Liver (tissue), 9 donors: ENCODE measurements around the gene DHH. TPM values are rescaled to one million over a fixed set of nuclear protein-coding genes. Genes with fewer than 3 reads are reported as not detected.

Experiments
- DNase-seq: peaks from one replicate; pipeline ENCODE4 v3.0.0-alpha.2; 2017; ENCODE audit warnings: low spot score
- H3K27ac ChIP-seq, 2 donors: one replicate each; pipeline ENCODE4 v1.7.0; 2013; ENCODE audit warnings: inconsistent platforms in 2 of 2, low read length in 2 of 2, control low read depth in 1 of 2, low read depth in 1 of 2, mild to moderate bottlenecking in 1 of 2
- H3K27me3 ChIP-seq, 4 donors: one replicate each; pipeline versions ENCODE4 v1.6.1 to v1.7.0; 2013; ENCODE audit warnings: low read length in 3 of 4, inconsistent platforms in 1 of 4, mild to moderate bottlenecking in 1 of 4, moderate library complexity in 1 of 4; ENCODE audit not compliant: control insufficient read depth in 4 of 4, insufficient read depth in 4 of 4
- H3K36me3 ChIP-seq, 4 donors: one replicate each; pipeline versions ENCODE4 v1.6.1 to v1.7.0; 2013; ENCODE audit warnings: low read length in 3 of 4, mild to moderate bottlenecking in 3 of 4, low read depth in 1 of 4, moderate library complexity in 1 of 4; ENCODE audit not compliant: control insufficient read depth in 4 of 4, insufficient read depth in 3 of 4
- H3K4me1 ChIP-seq, 4 donors: one replicate each; pipeline versions ENCODE4 v1.6.1 to v1.7.0; 2013; ENCODE audit warnings: low read length in 3 of 4, mild to moderate bottlenecking in 3 of 4, moderate library complexity in 1 of 4; ENCODE audit not compliant: control insufficient read depth in 4 of 4, insufficient read depth in 4 of 4
- H3K4me3 ChIP-seq, 3 donors: one replicate each; pipeline versions ENCODE4 v1.6.1 to v1.7.0; 2013; ENCODE audit warnings: low read length in 3 of 3, control low read depth in 1 of 3, low read depth in 1 of 3, mild to moderate bottlenecking in 1 of 3
- H3K9ac ChIP-seq, 2 donors: one replicate each; pipeline ENCODE4 v1.7.0; 2013; ENCODE audit warnings: low read length in 2 of 2, mild to moderate bottlenecking in 2 of 2, moderate library complexity in 2 of 2, control low read depth in 1 of 2, low read depth in 1 of 2
- H3K9me3 ChIP-seq, 4 donors: one replicate each; pipeline versions ENCODE4 v1.6.1 to v1.7.0; 2013; ENCODE audit warnings: low read length in 3 of 4; ENCODE audit not compliant: control insufficient read depth in 4 of 4
- ATF3 ChIP-seq: IDR thresholded peaks from 2 replicates; pipeline ENCODE4 v1.6.1; 2016; ENCODE audit warnings: antibody characterized with exemption
- CTCF ChIP-seq: fragments of 150-350 bp; IDR thresholded peaks from 2 replicates; pipeline ENCODE4 v1.5.1; 2017; ENCODE audit warnings: improper control_type of control experiment, low read depth, low read length; ENCODE audit not compliant: missing input control
- EGR1 ChIP-seq, 2 donors: IDR thresholded peaks; 2 replicates each; pipeline ENCODE4 v1.6.1; 2016 to 2018; ENCODE audit warnings: antibody characterized with exemption in 2 of 2, low read depth in 2 of 2
- FOXA1 ChIP-seq: IDR thresholded peaks from 2 replicates; pipeline ENCODE4 v1.6.1; 2016; ENCODE audit warnings: antibody characterized with exemption
- FOXA2 ChIP-seq: IDR thresholded peaks from 2 replicates; pipeline ENCODE4 v1.6.1; 2016; ENCODE audit warnings: antibody characterized with exemption
- GABPA ChIP-seq, 2 donors: IDR thresholded peaks in 1 of 2; conservative IDR thresholded peaks in 1 of 2; 2 replicates each; pipeline ENCODE4 v1.6.1; 2016; ENCODE audit warnings: antibody characterized with exemption in 2 of 2, mild to moderate bottlenecking in 1 of 2, moderate library complexity in 1 of 2
- HNF4A ChIP-seq, 2 donors: conservative IDR thresholded peaks; 2 replicates each; pipeline ENCODE4 v1.6.1; 2016; ENCODE audit warnings: antibody characterized with exemption in 2 of 2, mild to moderate bottlenecking in 2 of 2
- HNF4G ChIP-seq: IDR thresholded peaks from 2 replicates; pipeline ENCODE4 v1.6.1; 2016; ENCODE audit warnings: antibody characterized with exemption
- JUND ChIP-seq, 2 donors: IDR thresholded peaks; 2 replicates each; pipeline ENCODE4 v1.6.1; 2016; ENCODE audit warnings: antibody characterized with exemption in 2 of 2
- MAX ChIP-seq: IDR thresholded peaks from 2 replicates; pipeline ENCODE4 v1.6.1; 2016; ENCODE audit warnings: antibody characterized with exemption
- NR2F2 ChIP-seq: IDR thresholded peaks from 2 replicates; pipeline ENCODE4 v1.6.1; 2016; ENCODE audit warnings: antibody characterized with exemption
- RAD21 ChIP-seq, 2 donors: IDR thresholded peaks; 2 replicates each; pipeline ENCODE4 v1.6.1; 2016; ENCODE audit warnings: antibody characterized with exemption in 2 of 2, mild to moderate bottlenecking in 2 of 2
- REST ChIP-seq: IDR thresholded peaks from 2 replicates; pipeline ENCODE4 v1.6.1; 2016; ENCODE audit warnings: antibody characterized with exemption, mild to moderate bottlenecking
- RXRA ChIP-seq, 2 donors: IDR thresholded peaks; 2 replicates each; pipeline ENCODE4 v1.6.1; 2017 to 2018; ENCODE audit warnings: antibody characterized with exemption in 2 of 2, mild to moderate bottlenecking in 1 of 2
- SP1 ChIP-seq: IDR thresholded peaks from 2 replicates; pipeline ENCODE4 v1.6.1; 2018; ENCODE audit warnings: antibody characterized with exemption, mild to moderate bottlenecking
- TAF1 ChIP-seq: conservative IDR thresholded peaks from 2 replicates; pipeline ENCODE4 v1.6.1; 2016; ENCODE audit warnings: antibody characterized with exemption, mild to moderate bottlenecking
- YY1 ChIP-seq: IDR thresholded peaks from 2 replicates; pipeline ENCODE4 v1.6.1; 2016; ENCODE audit warnings: antibody characterized with exemption, mild to moderate bottlenecking
- ZBTB33 ChIP-seq: IDR thresholded peaks from 2 replicates; pipeline ENCODE4 v1.6.1; 2016; ENCODE audit warnings: antibody characterized with exemption
- WGBS: extraction: QIAGEN DNeasy Blood & Tissue Kit; methylation state at CpG from one replicate; pipeline ENCODE4 v1.1.7; 2013; 5-methylcytosine and 5-hydroxymethylcytosine counted together
- polyA plus RNA-seq, 2 donors: library from polyadenylated mRNA; stranded (reverse) in 1 of 2; unstranded in 1 of 2; fragments of 200-250 nt in 1 of 2; fragments of >200 nt in 1 of 2; fragmentation: Nextera tagmentation in 1 of 2; extraction: Ambion mirVana in 1 of 2; gene quantifications; one replicate each; pipeline versions ENCODE4 v1.2.1 to v1.2.3, GENCODE V29; 2013 to 2015
- total RNA-seq, 2 donors: library from RNA; depleted of rRNA; stranded (reverse); fragments of >200 nt; gene quantifications; one replicate each; pipeline ENCODE4 v1.2.3, GENCODE V29; 2014
- donor health status: healthy.
- donor health status: healthy.
- donor health status: healthy.
- donor health status: healthy.
- donor health status: healthy.

The DHH gene
- total and polyA plus RNA-seq, 4 donors, result 0.08 to 0.09 (median 0.09) TPM; not detected in 1

GRCh38 chr12:49121047-49121696 is 26.6 kb upstream of the DHH start:
- DNase-seq, result no peak

More at GRCh38 chr12:49121047-49121696, 26.6 kb upstream of the DHH start:
- Histone ChIP-seq H3K27me3 (no peaks in the 10 kb centered on the region), H3K4me3 (no peak overlapping the region), H3K36me3 (no peaks in the 10 kb centered on the region), H3K9ac (no peak overlapping the region), H3K27ac (no peak overlapping the region), H3K9me3 (no peaks in the 10 kb centered on the region), H3K4me1 (peaks cover 0 to 3% (median 0%) of the 10 kb centered on the region in 4 donors)
- no peak for TF ChIP-seq NR2F2
- TF ChIP-seq HNF4G, result peak; percentile 59
- no peak for TF ChIP-seq FOXA2
- peak; percentile 11 to 53 for TF ChIP-seq RXRA (IDR thresholded peaks at IDR 0.05)
- TF ChIP-seq CTCF, result peak; percentile 78
- TF ChIP-seq REST, result no peak
- TF ChIP-seq FOXA1, result no peak
- TF ChIP-seq RAD21 (IDR thresholded peaks at IDR 0.05), result peak; percentile 91 to 92
- peak; percentile 37 for TF ChIP-seq SP1
- no peak for TF ChIP-seq YY1
- TF ChIP-seq GABPA (IDR thresholded peaks at IDR 0.05 in 1 of 2, conservative IDR thresholded peaks at IDR 0.05 in 1 of 2), result peak in 1 of 2 donors; percentile 52
- no peak for TF ChIP-seq MAX
- no peak for TF ChIP-seq EGR1 (IDR thresholded peaks at IDR 0.05; ENCODE audit: low read depth in 2 of 2)
- TF ChIP-seq JUND (IDR thresholded peaks at IDR 0.05), result no peak
- TF ChIP-seq ZBTB33, result no peak
- no peak for TF ChIP-seq ATF3
- no peak for TF ChIP-seq TAF1
- TF ChIP-seq HNF4A (conservative IDR thresholded peaks at IDR 0.05), result peak; percentile 72 to 88
- 22% methylated on average over 6 of the region's 6 CpGs for WGBS
